Right cardiac atrium (tissue), 5 donors: ENCODE measurements around the gene SYTL1. TPM values are rescaled to one million over a fixed set of nuclear protein-coding genes. Genes with fewer than 3 reads are reported as not detected.
A peak's percentile ranks its signal among the peaks of the same experiment; 100 is the strongest.

ENCODE experiments used
- ATAC-seq, 2 donors: fragments of 200-7000 bp; cut with Tn5 transposase; one replicate each; pipeline versions ENCODE4 v1.8.0 to v1.9.1; 2020; ENCODE audit warnings: moderate library complexity in 2 of 2, mild to moderate bottlenecking in 1 of 2
- DNase-seq, 3 donors: peaks; one replicate each; pipeline ENCODE4 v3.0.0-alpha.2; 2020
- H3K27ac ChIP-seq: one replicate; pipeline ENCODE4 v1.5.1; 2013; ENCODE audit warnings: mild to moderate bottlenecking, low read length, control low read depth, moderate library complexity
- H3K27me3 ChIP-seq: one replicate; pipeline ENCODE4 v1.6.1; 2013; ENCODE audit not compliant: control insufficient read depth, insufficient read depth
- H3K4me1 ChIP-seq: one replicate; pipeline ENCODE4 v1.6.1; 2013; ENCODE audit warnings: low read length; ENCODE audit not compliant: control insufficient read depth, insufficient read depth
- H3K4me3 ChIP-seq: one replicate; pipeline ENCODE4 v1.5.1; 2013; ENCODE audit warnings: low read length, control low read depth
- H3K9me3 ChIP-seq: one replicate; pipeline ENCODE4 v1.6.1; 2013; ENCODE audit warnings: low read length; ENCODE audit not compliant: control insufficient read depth
- WGBS: extraction: QIAGEN DNeasy Blood & Tissue Kit; methylation state at CpG from one replicate; pipeline ENCODE4 v1.1.7; 2013; 5-methylcytosine and 5-hydroxymethylcytosine counted together
- intact Hi-C, 4 donors: fragments of 100-400 bp; cut with DNase I; formaldehyde crosslinking; loops; one replicate each; pipeline versions ENCODE4 v1.11.0 to v1.14.0; 2022 to 2023
- polyA plus RNA-seq: library from polyadenylated mRNA; stranded (reverse); fragments of 200-250 nt; gene quantifications from one replicate; pipeline ENCODE4 v1.2.3, GENCODE V29; 2013
- total RNA-seq, 4 donors: library from RNA; stranded (reverse); fragmentation: NEBNext Ultra II Directional; extraction: Animal tissue kit (Norgen Biotek cat#: 25700); gene quantifications; one replicate each; pipeline ENCODE4 v1.2.1, GENCODE V29; 2021
- donor health status: healthy with polysubstance abuse.
- donor health status: DM: no; HTN: yes; CAD: no.
- donor health status: DM: no; HTN: no; CAD: no.
- donor health status: DM: no; HTN: yes; CAD: no; lungs with severe emphysema.
- donor health status: DM: yes; HTN: yes; CAD: no.

SYTL1 gene
- total and polyA plus RNA-seq, 5 donors, result 0.39 to 2.9 (median 2.1) TPM

DNA sequence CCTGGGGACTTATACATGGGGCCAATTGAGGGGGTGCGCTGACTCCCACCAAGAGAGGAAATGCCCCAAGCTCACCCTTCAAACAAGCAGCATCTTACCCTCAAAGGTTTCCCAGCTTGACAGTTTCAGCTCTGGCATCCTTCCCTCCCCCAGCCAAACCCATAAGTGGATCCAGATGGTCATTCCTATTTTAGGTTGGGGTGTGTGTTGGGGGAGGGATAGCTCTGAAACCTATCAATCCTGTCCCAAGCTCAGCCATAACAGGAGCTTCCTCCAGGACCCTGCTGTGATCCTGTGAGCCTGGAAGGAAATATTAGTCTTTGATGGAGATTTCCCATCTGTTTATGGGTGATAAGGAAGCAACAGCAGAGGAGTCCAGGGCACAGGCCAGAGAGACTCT, 23.2 kb upstream of the SYTL1 start:
- 81% methylated on average over 1 of the region's 1 CpG for WGBS
- Histone ChIP-seq H3K4me3 (no peak overlapping the region), H3K27me3 (no peaks in the 10 kb centered on the region), H3K9me3 (no peaks in the 10 kb centered on the region), H3K27ac (no peak overlapping the region), H3K4me1 (no peaks in the 10 kb centered on the region)
- intact Hi-C loops, result no loop called here
- ATAC-seq (no peak), DNase-seq (peak in 1 of 3 donors; percentile 10)

DNA sequence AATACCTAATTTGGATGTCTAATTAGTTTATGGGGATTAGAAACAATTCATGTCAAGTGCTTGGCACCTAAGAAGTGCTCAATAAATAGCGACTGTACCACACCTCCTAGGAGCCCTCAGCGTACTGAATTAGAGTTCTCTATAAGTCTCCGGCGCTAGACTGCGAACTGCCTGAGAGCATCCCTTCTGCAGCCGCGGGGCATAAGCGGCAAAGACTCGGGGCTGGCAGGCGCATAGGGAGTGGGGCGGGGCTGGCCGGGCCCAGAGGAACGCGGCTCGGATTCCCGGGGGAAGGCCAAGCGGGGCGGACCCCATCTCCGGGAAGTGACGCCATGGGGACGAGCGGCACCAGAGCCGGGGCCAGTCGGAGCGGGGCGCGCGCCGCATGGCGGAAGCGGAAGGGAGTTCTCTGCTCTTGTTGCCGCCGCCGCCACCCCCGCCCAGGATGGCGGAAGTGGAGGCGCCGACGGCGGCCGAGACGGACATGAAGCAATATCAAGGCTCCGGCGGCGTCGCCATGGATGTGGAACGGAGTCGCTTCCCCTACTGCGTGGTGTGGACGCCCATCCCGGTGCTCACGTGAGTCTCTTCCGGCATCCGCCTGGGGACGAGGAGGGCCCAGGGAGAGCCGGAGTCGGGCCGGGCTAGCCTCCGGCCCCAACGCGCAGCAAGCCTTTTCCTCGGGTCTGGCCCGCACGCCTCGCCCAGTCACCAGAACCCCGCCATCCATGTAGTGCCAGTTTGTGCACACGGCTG, 19.8 kb upstream of the SYTL1 start, which contains the start of gene TMEM222:
TMEM222 (plus strand) TSS at position 351 of the 756 bp plus-strand sequence; CDS start at position 386, 35 bp downstream.
- no peaks in the 10 kb centered on the region for H3K27me3 ChIP-seq
- H3K9me3 ChIP-seq, result no peaks in the 10 kb centered on the region
- WGBS, result under 1% methylated on average over 67 of the region's 67 CpGs
- intact Hi-C loops, result no loop called here
- H3K4me3 ChIP-seq, result peak within 1 kb of the TSS; percentile 69
- ATAC-seq (peak; percentile 98 to 99), DNase-seq (peak; percentile 98 to 99 (median 99))
- no peaks in the 10 kb centered on the region for H3K4me1 ChIP-seq
- H3K27ac ChIP-seq, result peak within 1 kb of the TSS; percentile 88

GRCh38 chr1:27322569-27323240, 19.1 kb upstream of the SYTL1 start:
- intact Hi-C loops, result no loop called here

GRCh38 chr1:27325286-27325685, 16.5 kb upstream of the SYTL1 start:
- no peaks in the 10 kb centered on the region for H3K27me3 ChIP-seq
- peak in 1 of 3 donors; percentile 24 for DNase-seq
- no peak overlapping the region for H3K27ac ChIP-seq
- WGBS, result 85% methylated on average over 15 of the region's 15 CpGs
- ATAC-seq, result no peak
- no peaks in the 10 kb centered on the region for H3K9me3 ChIP-seq
- no peak overlapping the region for H3K4me3 ChIP-seq
- H3K4me1 ChIP-seq, result peaks cover 7% of the 10 kb centered on the region
- intact Hi-C loops, result no loop called here

More at GRCh38 chr1:27322569-27323240, 19.1 kb upstream of the SYTL1 start:
- H3K27me3 ChIP-seq, result no peaks in the 10 kb centered on the region
- H3K4me1 ChIP-seq, result no peaks in the 10 kb centered on the region
- peak in 1 of 3 donors; percentile 24 for DNase-seq
- no peaks in the 10 kb centered on the region for H3K9me3 ChIP-seq
- peak overlapping the region; percentile 69 for H3K4me3 ChIP-seq
- WGBS, result 10% methylated on average over 10 of the region's 10 CpGs
- H3K27ac ChIP-seq, result peak overlapping the region; percentile 88
- ATAC-seq, result no peak

DNA sequence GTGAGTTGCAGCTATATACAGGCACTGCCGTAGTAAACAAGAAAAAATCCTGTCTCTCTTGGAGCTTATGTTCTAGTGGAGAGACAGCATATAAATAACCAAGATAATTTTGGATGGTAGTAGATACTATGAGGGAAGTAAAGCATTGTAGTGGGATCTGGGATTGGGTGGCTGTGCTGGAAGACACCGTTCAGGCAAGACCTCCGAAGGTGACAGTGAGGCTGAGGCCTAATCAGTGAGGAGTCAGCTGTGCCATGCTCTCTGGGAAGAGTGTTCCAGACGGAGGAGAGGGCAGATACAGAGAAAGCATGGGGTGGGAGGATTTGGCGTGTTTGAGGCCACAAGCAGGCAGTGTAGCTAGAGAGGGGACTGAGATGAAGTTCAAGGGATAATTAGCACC, 13.9 kb upstream of the SYTL1 start:
- peak in 1 of 3 donors; percentile 26 for DNase-seq
- Histone ChIP-seq H3K4me3 (no peak overlapping the region), H3K27me3 (no peaks in the 10 kb centered on the region), H3K4me1 (peaks cover 9% of the 10 kb centered on the region), H3K27ac (peak overlapping the region; percentile 17), H3K9me3 (no peaks in the 10 kb centered on the region)
- WGBS, result 74% methylated on average over 5 of the region's 5 CpGs
- no peak for ATAC-seq
- intact Hi-C loops, result no loop called here

DNA sequence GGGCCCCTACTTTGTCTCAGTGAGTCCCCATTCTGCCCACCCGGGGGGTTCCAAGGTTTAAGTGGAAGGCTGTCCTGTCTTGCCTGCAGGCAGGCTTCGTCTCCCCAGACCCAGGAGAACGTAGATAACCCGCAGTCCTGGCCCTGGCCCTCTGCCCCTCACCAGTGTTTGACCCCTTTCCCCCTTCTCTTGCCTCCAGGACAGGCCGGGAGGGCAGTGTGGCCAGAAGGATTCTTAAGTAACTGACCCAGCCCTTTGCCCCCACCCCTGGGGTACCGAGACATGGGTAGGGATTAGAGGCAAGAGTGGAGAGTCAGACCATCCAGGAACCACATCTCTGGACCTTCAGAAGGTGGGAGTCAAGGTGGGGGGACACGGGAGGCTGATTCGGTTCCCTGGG, 11.0 kb upstream of the SYTL1 start:
- WGBS, result 81% methylated on average over 8 of the region's 8 CpGs
- H3K4me3 ChIP-seq, result no peak overlapping the region
- no peaks in the 10 kb centered on the region for H3K27me3 ChIP-seq
- peak in 2 of 3 donors; percentile 18 to 38 for DNase-seq
- no peak overlapping the region for H3K27ac ChIP-seq
- no peak for ATAC-seq
- H3K9me3 ChIP-seq, result no peaks in the 10 kb centered on the region
- peaks cover 9% of the 10 kb centered on the region for H3K4me1 ChIP-seq
- intact Hi-C loops, result no loop called here

- peaks cover 9% of the 10 kb centered on the region for H3K4me1 ChIP-seq
- 86% methylated on average over 3 of the region's 3 CpGs for whole genome bisulfite sequencing
Measured at GRCh38 chr1:27331426-27331825, 10.4 kb upstream of the SYTL1 start.

DNA sequence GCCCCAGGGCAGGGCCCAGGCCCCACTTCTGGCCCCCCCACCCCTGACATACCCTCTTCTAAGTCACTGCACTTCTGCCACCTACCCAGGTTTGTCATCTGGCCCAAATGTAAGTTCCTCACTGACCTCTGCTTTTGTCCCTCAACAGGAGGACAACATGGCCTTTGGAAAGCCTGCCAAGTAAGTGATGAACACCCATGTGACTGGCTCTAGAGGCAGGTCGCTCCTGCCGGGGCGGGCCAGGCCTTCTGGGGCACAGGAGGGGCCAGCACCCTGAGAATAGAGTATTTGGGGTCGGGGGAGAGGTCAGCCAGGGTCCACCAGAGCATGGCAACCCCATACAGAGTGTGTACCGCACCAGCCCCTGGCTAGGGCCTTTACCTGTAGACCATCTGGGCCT, 9.9 kb upstream of the SYTL1 start:
- H3K4me3 ChIP-seq, result no peak overlapping the region
- peak overlapping the region; percentile 36 for H3K27ac ChIP-seq
- peak; percentile 15 to 20 for ATAC-seq
- 77% methylated on average over 5 of the region's 5 CpGs for WGBS
- no peaks in the 10 kb centered on the region for H3K9me3 ChIP-seq
- no peaks in the 10 kb centered on the region for H3K27me3 ChIP-seq
- peak in 2 of 3 donors; percentile 39 to 46 for DNase-seq
- peaks cover 9% of the 10 kb centered on the region for H3K4me1 ChIP-seq
- intact Hi-C loops, result no loop called here

More at GRCh38 chr1:27331426-27331825, 10.4 kb upstream of the SYTL1 start:
- ATAC-seq (no peak), DNase-seq (peak in 1 of 3 donors; percentile 37)
- peak overlapping the region; percentile 36 for H3K27ac ChIP-seq
- H3K9me3 ChIP-seq, result no peaks in the 10 kb centered on the region
- H3K27me3 ChIP-seq, result no peaks in the 10 kb centered on the region
- H3K4me3 ChIP-seq, result no peak overlapping the region
- intact Hi-C loops, result no loop called here

DNA sequence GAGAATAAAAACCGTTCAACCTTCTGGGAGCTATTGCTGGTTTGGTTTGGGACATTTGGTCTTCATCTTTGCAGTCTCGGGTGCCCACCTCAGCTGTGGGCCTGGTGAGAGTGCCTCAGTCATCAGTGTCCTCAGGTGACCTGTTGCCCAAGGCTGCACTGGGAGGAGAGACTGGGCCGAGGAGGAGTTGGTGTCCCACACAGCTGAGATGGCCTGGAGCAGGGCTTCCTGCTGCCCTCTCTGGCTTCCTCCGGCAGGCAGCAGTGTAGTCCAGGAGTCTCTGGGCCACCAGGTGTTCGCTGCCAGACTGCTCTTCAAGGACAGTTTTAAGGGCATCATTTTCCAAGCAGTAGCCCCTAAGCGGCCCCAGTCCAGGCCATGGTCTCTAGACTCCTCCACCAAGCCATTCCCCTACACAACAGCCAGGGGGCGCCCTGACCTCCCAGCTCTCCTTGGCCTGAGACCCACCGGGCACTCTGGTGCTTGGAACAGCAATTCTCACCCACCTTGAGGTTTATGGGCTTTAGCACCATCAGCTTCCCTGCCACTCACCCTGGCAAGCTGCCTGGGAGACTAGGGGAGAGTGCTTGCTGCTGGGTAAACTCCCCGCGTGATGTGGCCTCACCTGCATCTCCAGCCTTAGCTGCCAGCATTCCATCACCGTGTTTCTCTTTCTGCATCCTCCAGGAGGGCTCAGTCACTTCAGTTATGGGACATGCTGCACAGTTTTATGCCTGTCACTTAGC, 9.1 kb upstream of the SYTL1 start:
- DNase-seq (peak; percentile 39 to 81 (median 77)), ATAC-seq (peak; percentile 45 to 66)
- intact Hi-C loops, result no loop called here
- no peaks in the 10 kb centered on the region for H3K9me3 ChIP-seq
- H3K4me1 ChIP-seq, result peaks cover 9% of the 10 kb centered on the region
- no peak overlapping the region for H3K27ac ChIP-seq
- no peaks in the 10 kb centered on the region for H3K27me3 ChIP-seq
- 62% methylated on average over 11 of the region's 11 CpGs for WGBS
- H3K4me3 ChIP-seq, result no peak overlapping the region

DNA sequence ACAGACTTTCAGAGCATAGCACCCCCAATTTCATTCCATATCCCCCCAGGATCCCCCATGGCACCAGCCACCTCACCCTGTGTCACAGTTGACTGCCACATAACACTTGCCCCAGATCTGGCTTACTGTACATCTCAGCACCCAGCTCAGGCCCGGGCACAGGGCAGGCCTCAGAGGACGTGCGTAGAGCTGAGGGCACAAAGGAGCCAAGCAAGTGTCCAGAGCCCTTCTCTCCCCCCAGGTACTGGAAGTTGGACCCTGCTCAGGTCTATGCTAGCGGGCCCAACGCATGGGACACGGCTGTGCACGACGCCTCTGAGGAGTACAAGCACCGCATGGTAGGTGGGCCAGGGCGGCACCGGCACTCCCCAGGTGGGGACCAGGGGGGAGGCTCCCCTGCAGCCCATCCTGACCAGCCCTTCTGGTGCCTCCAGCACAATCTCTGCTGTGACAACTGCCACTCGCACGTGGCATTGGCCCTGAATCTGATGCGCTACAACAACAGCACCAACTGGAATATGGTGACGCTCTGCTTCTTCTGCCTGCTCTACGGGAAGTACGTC, 8.0 kb upstream of the SYTL1 start:
- no peaks in the 10 kb centered on the region for H3K9me3 ChIP-seq
- WGBS, result 95% methylated on average over 17 of the region's 17 CpGs
- peaks cover 2% of the 10 kb centered on the region for H3K4me1 ChIP-seq
- intact Hi-C loops, result no loop called here
- DNase-seq (peak in 2 of 3 donors; percentile 50 to 54), ATAC-seq (no peak)
- no peak overlapping the region for H3K4me3 ChIP-seq
- H3K27ac ChIP-seq, result no peak overlapping the region
- H3K27me3 ChIP-seq, result no peaks in the 10 kb centered on the region
